ENCODE results near the gene PNLIPRP3. TPM values are rescaled to one million over a fixed set of nuclear protein-coding genes. Genes with fewer than 3 reads are reported as not detected.

The PNLIPRP3 gene
- total and polyA plus RNA-seq, 9 of the 15 experiments (the other 6 are each of a cell fraction or from before 2014, with no cell fraction given), result not detected

DNA sequence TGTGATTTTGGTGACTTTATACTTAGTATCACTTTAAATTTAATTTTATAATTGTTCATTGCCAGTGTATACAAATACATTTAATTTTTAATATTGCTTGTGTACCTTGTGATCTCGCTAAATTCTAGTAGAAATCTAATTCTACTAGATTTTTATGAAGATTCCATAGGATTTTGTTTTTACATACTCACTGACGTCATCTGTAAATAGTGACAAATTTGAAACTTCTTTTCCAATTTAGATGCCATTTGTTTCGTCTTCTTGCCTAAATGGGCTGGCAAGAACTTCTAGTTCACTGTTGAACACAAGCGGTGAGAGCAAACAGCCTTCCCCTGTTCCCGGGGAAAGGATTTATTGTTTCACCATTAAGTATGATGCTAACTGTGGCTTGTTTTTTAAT is 17.3 kb upstream of the PNLIPRP3 start:
- no peak overlapping the region for H3K4me2 ChIP-seq (ENCODE audit: insufficient read depth, low read length)
- H3K9ac ChIP-seq (ENCODE audit: insufficient read depth in 1 of 2, low read depth in 2 of 2, low read length in 2 of 2), result no peak overlapping the region
- ChIA-PET POLR2A (no interaction called here), CTCF (ENCODE audit: low intra/inter-chr PET ratio) (no interaction called here)
- H3K4me1 ChIP-seq (replicated peaks in 1 of 2; ENCODE audit: control insufficient read depth in 2 of 2, insufficient read depth in 2 of 2, low read length in 2 of 2), result no peaks in the 10 kb centered on the region
- no peak for ATAC-seq
- no peaks in the 10 kb centered on the region for H3K36me3 ChIP-seq (ENCODE audit: control insufficient read depth, insufficient read depth, low read length)
- no peak overlapping the region for H3K4me3 ChIP-seq
- no peaks in the 10 kb centered on the region for H3K9me3 ChIP-seq (replicated peaks; ENCODE audit: control insufficient read depth, insufficient read depth, low read depth, low read length)
- H4K20me1 ChIP-seq (replicated peaks; ENCODE audit: control insufficient read depth, insufficient read depth, low read length), result no peaks in the 10 kb centered on the region
- in situ Hi-C loops (cut with MboI), result no loop called here
- intact Hi-C loops (cut with micrococcal nuclease), result no loop called here
- TF ChIP-seq, protein P1, sequence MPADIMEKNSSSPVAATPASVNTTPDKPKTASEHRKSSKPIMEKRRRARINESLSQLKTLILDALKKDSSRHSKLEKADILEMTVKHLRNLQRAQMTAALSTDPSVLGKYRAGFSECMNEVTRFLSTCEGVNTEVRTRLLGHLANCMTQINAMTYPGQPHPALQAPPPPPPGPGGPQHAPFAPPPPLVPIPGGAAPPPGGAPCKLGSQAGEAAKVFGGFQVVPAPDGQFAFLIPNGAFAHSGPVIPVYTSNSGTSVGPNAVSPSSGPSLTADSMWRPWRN (IDR thresholded peaks at IDR 0.05; ENCODE audit: low read depth), result no peak
- TF ChIP-seq, protein P2, sequence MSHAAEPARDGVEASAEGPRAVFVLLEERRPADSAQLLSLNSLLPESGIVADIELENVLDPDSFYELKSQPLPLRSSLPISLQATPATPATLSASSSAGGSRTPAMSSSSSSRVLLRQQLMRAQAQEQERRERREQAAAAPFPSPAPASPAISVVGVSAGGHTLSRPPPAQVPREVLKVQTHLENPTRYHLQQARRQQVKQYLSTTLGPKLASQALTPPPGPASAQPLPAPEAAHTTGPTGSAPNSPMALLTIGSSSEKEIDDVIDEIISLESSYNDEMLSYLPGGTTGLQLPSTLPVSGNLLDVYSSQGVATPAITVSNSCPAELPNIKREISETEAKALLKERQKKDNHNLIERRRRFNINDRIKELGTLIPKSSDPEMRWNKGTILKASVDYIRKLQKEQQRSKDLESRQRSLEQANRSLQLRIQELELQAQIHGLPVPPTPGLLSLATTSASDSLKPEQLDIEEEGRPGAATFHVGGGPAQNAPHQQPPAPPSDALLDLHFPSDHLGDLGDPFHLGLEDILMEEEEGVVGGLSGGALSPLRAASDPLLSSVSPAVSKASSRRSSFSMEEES (CRISPR knock-in tag; IDR thresholded peaks at IDR 0.05), result no peak
- TF ChIP-seq ZNF311 (CRISPR knock-in tag; IDR thresholded peaks at IDR 0.05) (no peak), MIER1 (IDR thresholded peaks at IDR 0.05; ENCODE audit: low read depth) (no peak), RCOR1 (IDR thresholded peaks at IDR 0.05; ENCODE audit: borderline replicate concordance in 1 of 2, low read depth in 2 of 2, low read length in 2 of 2) (no peak), IFI16 (CRISPR knock-in tag; IDR thresholded peaks at IDR 0.05) (no peak), ZNF24 (IDR thresholded peaks at IDR 0.05) (no peak), ZNF124 (CRISPR knock-in tag; IDR thresholded peaks at IDR 0.05) (no peak), E2F3 (CRISPR knock-in tag; IDR thresholded peaks at IDR 0.05) (no peak)
- TF ChIP-seq, protein P3, sequence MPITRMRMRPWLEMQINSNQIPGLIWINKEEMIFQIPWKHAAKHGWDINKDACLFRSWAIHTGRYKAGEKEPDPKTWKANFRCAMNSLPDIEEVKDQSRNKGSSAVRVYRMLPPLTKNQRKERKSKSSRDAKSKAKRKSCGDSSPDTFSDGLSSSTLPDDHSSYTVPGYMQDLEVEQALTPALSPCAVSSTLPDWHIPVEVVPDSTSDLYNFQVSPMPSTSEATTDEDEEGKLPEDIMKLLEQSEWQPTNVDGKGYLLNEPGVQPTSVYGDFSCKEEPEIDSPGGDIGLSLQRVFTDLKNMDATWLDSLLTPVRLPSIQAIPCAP (CRISPR knock-in tag; IDR thresholded peaks at IDR 0.05; ENCODE audit: borderline replicate concordance), result no peak
- TF ChIP-seq, protein P4, sequence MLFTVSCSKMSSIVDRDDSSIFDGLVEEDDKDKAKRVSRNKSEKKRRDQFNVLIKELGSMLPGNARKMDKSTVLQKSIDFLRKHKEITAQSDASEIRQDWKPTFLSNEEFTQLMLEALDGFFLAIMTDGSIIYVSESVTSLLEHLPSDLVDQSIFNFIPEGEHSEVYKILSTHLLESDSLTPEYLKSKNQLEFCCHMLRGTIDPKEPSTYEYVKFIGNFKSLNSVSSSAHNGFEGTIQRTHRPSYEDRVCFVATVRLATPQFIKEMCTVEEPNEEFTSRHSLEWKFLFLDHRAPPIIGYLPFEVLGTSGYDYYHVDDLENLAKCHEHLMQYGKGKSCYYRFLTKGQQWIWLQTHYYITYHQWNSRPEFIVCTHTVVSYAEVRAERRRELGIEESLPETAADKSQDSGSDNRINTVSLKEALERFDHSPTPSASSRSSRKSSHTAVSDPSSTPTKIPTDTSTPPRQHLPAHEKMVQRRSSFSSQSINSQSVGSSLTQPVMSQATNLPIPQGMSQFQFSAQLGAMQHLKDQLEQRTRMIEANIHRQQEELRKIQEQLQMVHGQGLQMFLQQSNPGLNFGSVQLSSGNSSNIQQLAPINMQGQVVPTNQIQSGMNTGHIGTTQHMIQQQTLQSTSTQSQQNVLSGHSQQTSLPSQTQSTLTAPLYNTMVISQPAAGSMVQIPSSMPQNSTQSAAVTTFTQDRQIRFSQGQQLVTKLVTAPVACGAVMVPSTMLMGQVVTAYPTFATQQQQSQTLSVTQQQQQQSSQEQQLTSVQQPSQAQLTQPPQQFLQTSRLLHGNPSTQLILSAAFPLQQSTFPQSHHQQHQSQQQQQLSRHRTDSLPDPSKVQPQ (CRISPR knock-in tag; IDR thresholded peaks at IDR 0.05; ENCODE audit: borderline replicate concordance), result no peak
- TF ChIP-seq, protein P5, sequence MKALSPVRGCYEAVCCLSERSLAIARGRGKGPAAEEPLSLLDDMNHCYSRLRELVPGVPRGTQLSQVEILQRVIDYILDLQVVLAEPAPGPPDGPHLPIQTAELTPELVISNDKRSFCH (CRISPR knock-in tag; IDR thresholded peaks at IDR 0.05), result no peak
- TF ChIP-seq, protein P5 (tag; IDR thresholded peaks at IDR 0.05), result no peak
- TF ChIP-seq, protein P6, sequence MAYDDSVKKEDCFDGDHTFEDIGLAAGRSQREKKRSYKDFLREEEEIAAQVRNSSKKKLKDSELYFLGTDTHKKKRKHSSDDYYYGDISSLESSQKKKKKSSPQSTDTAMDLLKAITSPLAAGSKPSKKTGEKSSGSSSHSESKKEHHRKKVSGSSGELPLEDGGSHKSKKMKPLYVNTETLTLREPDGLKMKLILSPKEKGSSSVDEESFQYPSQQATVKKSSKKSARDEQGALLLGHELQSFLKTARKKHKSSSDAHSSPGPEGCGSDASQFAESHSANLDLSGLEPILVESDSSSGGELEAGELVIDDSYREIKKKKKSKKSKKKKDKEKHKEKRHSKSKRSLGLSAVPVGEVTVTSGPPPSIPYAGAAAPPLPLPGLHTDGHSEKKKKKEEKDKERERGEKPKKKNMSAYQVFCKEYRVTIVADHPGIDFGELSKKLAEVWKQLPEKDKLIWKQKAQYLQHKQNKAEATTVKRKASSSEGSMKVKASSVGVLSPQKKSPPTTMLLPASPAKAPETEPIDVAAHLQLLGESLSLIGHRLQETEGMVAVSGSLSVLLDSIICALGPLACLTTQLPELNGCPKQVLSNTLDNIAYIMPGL (CRISPR knock-in tag; IDR thresholded peaks at IDR 0.05), result no peak
- no peak for DNase-seq (ENCODE audit: extremely low read depth in 1 of 4, low spot score in 3 of 4)
- H3K9me1 ChIP-seq (ENCODE audit: control insufficient read depth, insufficient read depth, low read length), result no peaks in the 10 kb centered on the region
- 0% methylated on average over 5 of the region's 5 CpGs for WGBS (ENCODE audit: insufficient coverage, low coverage, missing lambda C conversion rate)
- H3K79me2 ChIP-seq (ENCODE audit: control insufficient read depth, insufficient read depth, low read length), result no peaks in the 10 kb centered on the region
- BruUV-seq (replicated peaks), result no TSS peak
- H2AFZ ChIP-seq (ENCODE audit: low read depth, low read length), result no peak overlapping the region
- H3K27me3 ChIP-seq (ENCODE audit: control insufficient read depth in 2 of 2, insufficient read depth in 2 of 2, low read length in 2 of 2), result no peaks in the 10 kb centered on the region
- H3K27ac ChIP-seq (ENCODE audit: extremely low read depth, low read depth, low read length), result no peak overlapping the region
- FAIRE-seq, result no peak

Data from K562 (cell line).